Lower lobe of right lung (tissue), 2 donors: Measurements from ENCODE around the gene C14orf119. TPM values are rescaled to one million over a fixed set of nuclear protein-coding genes. Genes with fewer than 3 reads are reported as not detected.
A peak's percentile ranks its signal among the peaks of the same experiment; 100 is the strongest.

Experiments used
- ATAC-seq, 2 donors: fragments of 200-7000 bp; cut with Tn5 transposase; one replicate each; pipeline ENCODE4 v1.9.1; 2020 to 2022; ENCODE audit warnings: mild to moderate bottlenecking in 2 of 2, moderate library complexity in 2 of 2
- DNase-seq: peaks from one replicate; pipeline ENCODE4 v3.0.0-alpha.2; 2020
- H3K27ac ChIP-seq: fragments of 200-600 bp; one replicate; pipeline ENCODE4 v1.8.0; 2022
- H3K27me3 ChIP-seq: fragments of 200-600 bp; one replicate; pipeline ENCODE4 v1.8.0; 2022; ENCODE audit warnings: low read depth
- H3K36me3 ChIP-seq: fragments of 200-600 bp; one replicate; pipeline ENCODE4 v1.8.0; 2022; ENCODE audit warnings: mild to moderate bottlenecking
- H3K4me1 ChIP-seq: fragments of 200-600 bp; one replicate; pipeline ENCODE4 v1.8.0; 2022
- H3K4me3 ChIP-seq: fragments of 200-600 bp; one replicate; pipeline ENCODE4 v1.8.0; 2022; ENCODE audit warnings: mild to moderate bottlenecking
- H3K9me3 ChIP-seq: fragments of 200-600 bp; one replicate; pipeline ENCODE4 v1.8.0; 2022
- intact Hi-C: fragments of 100-400 bp; cut with DNase I; formaldehyde crosslinking; loops from one replicate; pipeline ENCODE4 v1.11.0; 2022
- total RNA-seq: library from RNA; stranded (reverse); fragmentation: NEBNext Ultra II Directional; extraction: Animal tissue kit (Norgen Biotek cat#: 25700); gene quantifications from one replicate; pipeline ENCODE4 v1.2.1, GENCODE V29; 2021
- TF ChIP-seq, protein P1 (sequence below): fragments of 200-600 bp; IDR thresholded peaks from one replicate; pipeline ENCODE4 v1.8.0; 2022; ENCODE audit warnings: antibody characterized with exemption, mild to moderate bottlenecking
- donor health status: DM: no; HTN: yes; CAD: no; lungs with severe emphysema.

Gene C14orf119
- total RNA-seq, 1 donor from 2014 or later: 53.3 TPM

GRCh38 chr14:23146980-23147379 is 51.7 kb downstream of the C14orf119 start:
- Histone ChIP-seq H3K36me3 (peaks cover 4% of the 10 kb centered on the region), H3K27me3 (no peaks in the 10 kb centered on the region), H3K4me1 (peaks cover 8% of the 10 kb centered on the region), H3K9me3 (no peaks in the 10 kb centered on the region), H3K4me3 (no peak overlapping the region), H3K27ac (no peak overlapping the region)
- ATAC-seq (no peak), DNase-seq (no peak)
- intact Hi-C loops: no loop called here
- TF ChIP-seq, protein P1, sequence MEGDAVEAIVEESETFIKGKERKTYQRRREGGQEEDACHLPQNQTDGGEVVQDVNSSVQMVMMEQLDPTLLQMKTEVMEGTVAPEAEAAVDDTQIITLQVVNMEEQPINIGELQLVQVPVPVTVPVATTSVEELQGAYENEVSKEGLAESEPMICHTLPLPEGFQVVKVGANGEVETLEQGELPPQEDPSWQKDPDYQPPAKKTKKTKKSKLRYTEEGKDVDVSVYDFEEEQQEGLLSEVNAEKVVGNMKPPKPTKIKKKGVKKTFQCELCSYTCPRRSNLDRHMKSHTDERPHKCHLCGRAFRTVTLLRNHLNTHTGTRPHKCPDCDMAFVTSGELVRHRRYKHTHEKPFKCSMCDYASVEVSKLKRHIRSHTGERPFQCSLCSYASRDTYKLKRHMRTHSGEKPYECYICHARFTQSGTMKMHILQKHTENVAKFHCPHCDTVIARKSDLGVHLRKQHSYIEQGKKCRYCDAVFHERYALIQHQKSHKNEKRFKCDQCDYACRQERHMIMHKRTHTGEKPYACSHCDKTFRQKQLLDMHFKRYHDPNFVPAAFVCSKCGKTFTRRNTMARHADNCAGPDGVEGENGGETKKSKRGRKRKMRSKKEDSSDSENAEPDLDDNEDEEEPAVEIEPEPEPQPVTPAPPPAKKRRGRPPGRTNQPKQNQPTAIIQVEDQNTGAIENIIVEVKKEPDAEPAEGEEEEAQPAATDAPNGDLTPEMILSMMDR: no peak

DNA sequence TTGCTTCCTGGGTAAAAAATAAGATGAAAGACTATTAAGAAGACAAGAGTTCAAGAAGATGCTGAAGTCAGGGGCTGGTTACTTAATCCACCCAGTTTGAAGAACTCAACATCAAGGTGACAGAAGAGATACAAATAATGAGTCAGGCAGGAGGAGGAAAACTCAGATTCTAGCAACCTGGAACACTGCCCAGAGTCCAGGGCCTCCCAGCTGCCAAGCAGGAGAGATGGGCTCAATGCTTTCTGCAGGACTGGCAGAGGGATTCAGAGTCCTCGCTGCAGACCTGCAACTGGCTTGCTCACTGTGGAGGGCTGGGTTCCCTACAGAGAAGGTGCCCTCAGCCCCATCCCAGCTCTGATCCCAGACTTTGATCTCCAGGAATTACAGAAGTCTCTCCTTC is 52.4 kb downstream of the C14orf119 start:
- no peak overlapping the region for H3K4me3 ChIP-seq
- no peaks in the 10 kb centered on the region for H3K27me3 ChIP-seq
- peaks cover 2% of the 10 kb centered on the region for H3K4me1 ChIP-seq
- no peak overlapping the region for H3K27ac ChIP-seq
- TF ChIP-seq, protein P1: no peak
- ATAC-seq: peak in 1 of 2 donors; percentile 3
- DNase-seq: no peak
- no peaks in the 10 kb centered on the region for H3K9me3 ChIP-seq
- H3K36me3 ChIP-seq: peaks cover under 1% of the 10 kb centered on the region
- intact Hi-C loops: no loop called here

DNA sequence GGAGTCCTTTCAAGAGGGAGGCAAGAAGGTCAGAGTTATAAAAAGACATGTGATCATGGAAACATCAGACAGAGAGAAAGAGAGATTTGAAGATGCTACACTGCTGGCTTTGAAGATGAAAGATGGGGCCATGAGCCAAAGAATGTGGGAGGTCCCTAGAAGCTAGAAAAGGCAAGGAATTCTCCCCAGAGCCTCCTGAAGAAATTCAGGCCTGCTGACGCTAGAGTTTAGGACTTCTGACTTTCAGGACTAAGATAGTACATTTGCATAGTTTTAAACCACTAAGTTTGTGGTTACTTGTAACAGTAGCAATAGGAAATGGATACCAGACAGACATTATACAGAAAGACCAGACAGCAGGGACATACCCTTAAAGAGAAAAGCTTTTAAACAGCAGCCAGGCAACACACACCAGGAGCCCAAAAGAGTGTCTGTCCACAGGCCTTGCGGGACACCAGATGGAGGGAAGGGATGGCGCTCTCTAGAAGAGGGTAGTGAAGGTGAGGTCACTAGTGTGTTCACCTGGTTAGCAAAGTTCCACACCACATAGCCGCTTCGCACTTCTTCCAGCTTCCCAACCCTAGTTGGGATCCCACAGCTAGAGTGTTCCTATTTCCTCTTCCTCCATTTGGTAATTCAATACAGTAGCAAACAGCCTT is 53.4 kb downstream of the C14orf119 start:
- no peaks in the 10 kb centered on the region for H3K36me3 ChIP-seq
- no peak overlapping the region for H3K4me3 ChIP-seq
- no peak overlapping the region for H3K27ac ChIP-seq
- H3K4me1 ChIP-seq: peaks cover 10% of the 10 kb centered on the region
- DNase-seq: no peak
- TF ChIP-seq, protein P1: no peak
- intact Hi-C loops: no loop called here
- no peaks in the 10 kb centered on the region for H3K27me3 ChIP-seq
- no peaks in the 10 kb centered on the region for H3K9me3 ChIP-seq
- no peak for ATAC-seq

DNA sequence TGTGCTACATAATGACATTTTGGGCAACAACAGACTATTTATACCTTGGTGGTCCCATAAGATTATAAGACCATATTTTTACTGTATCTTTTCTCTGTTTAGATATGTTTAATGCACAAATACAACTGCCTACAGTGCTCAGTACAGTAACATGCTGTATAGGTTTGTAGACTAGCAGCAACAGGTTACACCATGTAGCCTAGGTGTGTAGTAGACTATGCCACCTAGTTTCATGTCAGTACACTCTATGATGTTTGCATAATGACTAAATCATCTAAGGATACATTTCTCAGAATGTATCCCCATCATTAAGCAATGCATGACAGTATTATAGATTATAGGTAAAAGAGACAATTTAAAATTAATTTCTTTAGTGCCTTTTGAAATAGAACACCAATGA is 54.4 kb downstream of the C14orf119 start:
- intact Hi-C loops: no loop called here
- H3K4me1 ChIP-seq: peaks cover 19% of the 10 kb centered on the region

More for the DNA sequence above, 54.4 kb downstream of the C14orf119 start:
- DNase-seq (no peak), ATAC-seq (no peak)
- TF ChIP-seq, protein P1: no peak
- no peaks in the 10 kb centered on the region for H3K9me3 ChIP-seq
- H3K27me3 ChIP-seq: no peaks in the 10 kb centered on the region
- H3K27ac ChIP-seq: no peak overlapping the region
- no peaks in the 10 kb centered on the region for H3K36me3 ChIP-seq
- H3K4me3 ChIP-seq: no peak overlapping the region

Other genes starting within 250 kb of the C14orf119 start
- gene LRP10, start 223.8 kb upstream of the C14orf119 start, total RNA-seq: 134 TPM
- 0.83 TPM for gene REM2, start 212.3 kb upstream of the C14orf119 start, total RNA-seq
- 91.4 TPM for gene RBM23, start 176.4 kb upstream of the C14orf119 start, total RNA-seq
- gene PRMT5, start 166.1 kb upstream of the C14orf119 start, total RNA-seq: 37.3 TPM
- gene HAUS4, start 138.4 kb upstream of the C14orf119 start, total RNA-seq: 54.5 TPM
- gene AJUBA, start 113.0 kb upstream of the C14orf119 start, total RNA-seq: 28.7 TPM
- gene C14orf93, start 85.4 kb upstream of the C14orf119 start, total RNA-seq: 9.8 TPM
- 71.5 TPM for gene PSMB5, start 60.6 kb upstream of the C14orf119 start, total RNA-seq
- not detected for gene PSMB11, start 53.3 kb upstream of the C14orf119 start, total RNA-seq
- gene CDH24, start 38.0 kb upstream of the C14orf119 start, total RNA-seq: 5.6 TPM
- gene ACIN1, start 369 bp upstream of the C14orf119 start, total RNA-seq: 163 TPM
- not detected for gene CIROP, start 9.5 kb downstream of the C14orf119 start, total RNA-seq
- gene CEBPE, start 23.8 kb downstream of the C14orf119 start, total RNA-seq: 0.32 TPM
- gene SLC7A8, start 88.2 kb downstream of the C14orf119 start, total RNA-seq: 36.8 TPM
- gene RNF212B, start 142.4 kb downstream of the C14orf119 start, total RNA-seq: not detected
- gene HOMEZ, start 190.6 kb downstream of the C14orf119 start, total RNA-seq: 12.4 TPM
- gene PPP1R3E, start 207.4 kb downstream of the C14orf119 start, total RNA-seq: 16.9 TPM
- 43.9 TPM for gene BCL2L2, start 211.3 kb downstream of the C14orf119 start, total RNA-seq
- 122 TPM for gene PABPN1, start 226.0 kb downstream of the C14orf119 start, total RNA-seq